ENCODE measurements around the gene LRRC72.

Gene LRRC72

GRCh38 chr7:16526742-16527540 lies at the start of gene LRRC72:
Gene LRRC72, plus strand, starts transcription at chr7:16526825. Its CDS starts 128 bp downstream, at chr7:16526953.
- DNase-seq (ENCODE audit: low read depth): no peak
- H3K4me3 ChIP-seq (ENCODE audit: low read length): no peak within 1 kb of the TSS
- no peak for TF ChIP-seq CTCF (conservative IDR thresholded peaks at IDR 0.05; ENCODE audit: low read length)

- no peak overlapping the region for H3K4me3 ChIP-seq (ENCODE audit: low read length)
- TF ChIP-seq CTCF (conservative IDR thresholded peaks at IDR 0.05; ENCODE audit: low read length): no peak
- DNase-seq (ENCODE audit: low read depth): no peak
Observed at GRCh38 chr7:16479161-16479560, 47.5 kb upstream of the LRRC72 start.

- no peak for DNase-seq (ENCODE audit: low read depth)
Observed at GRCh38 chr7:16479591-16479990, 47.0 kb upstream of the LRRC72 start.

GRCh38 chr7:16484453-16485158 lies 42.0 kb upstream of the LRRC72 start:
- no peak overlapping the region for H3K4me3 ChIP-seq (ENCODE audit: low read length)
- no peak for TF ChIP-seq CTCF (conservative IDR thresholded peaks at IDR 0.05; ENCODE audit: low read length)
- no peak for DNase-seq (ENCODE audit: low read depth)

More at GRCh38 chr7:16479591-16479990, 47.0 kb upstream of the LRRC72 start:
- H3K4me3 ChIP-seq (ENCODE audit: low read length): no peak overlapping the region
- no peak for TF ChIP-seq CTCF (conservative IDR thresholded peaks at IDR 0.05; ENCODE audit: low read length)

GRCh38 chr7:16491148-16491547 lies 35.5 kb upstream of the LRRC72 start:
- no peak overlapping the region for H3K4me3 ChIP-seq (ENCODE audit: low read length)
- TF ChIP-seq CTCF (conservative IDR thresholded peaks at IDR 0.05; ENCODE audit: low read length): no peak
- no peak for DNase-seq (ENCODE audit: low read depth)

GRCh38 chr7:16492513-16493062 lies 34.0 kb upstream of the LRRC72 start:
- DNase-seq (ENCODE audit: low read depth): no peak
- H3K4me3 ChIP-seq (ENCODE audit: low read length): no peak overlapping the region
- no peak for TF ChIP-seq CTCF (conservative IDR thresholded peaks at IDR 0.05; ENCODE audit: low read length)

Data from AG10803 (cell line).